GM23248 (cell line): Measurements from ENCODE around the gene ST6GAL1.
"Not testable (repeated sequence)": the region's sequence is repeated elsewhere in the genome, so short reads cannot be mapped to it uniquely, and the experiment has no call there.

ENCODE experiments used
- EZH2 ChIP-seq: fragments of 200-600 bp; sonication (generic); IDR thresholded peaks from 2 replicates; pipeline ENCODE4 v1.6.1; 2018; ENCODE audit warnings: antibody characterized with exemption, mild to moderate bottlenecking; ENCODE audit not compliant: insufficient read depth, poor library complexity, severe bottlenecking
- EZH2phosphoT487 ChIP-seq: fragments of 200-600 bp; sonication (generic); IDR thresholded peaks from 2 replicates; pipeline ENCODE4 v1.6.1; 2018; ENCODE audit warnings: antibody characterized with exemption, moderate library complexity, mild to moderate bottlenecking, low read depth; ENCODE audit not compliant: insufficient read depth

DNA sequence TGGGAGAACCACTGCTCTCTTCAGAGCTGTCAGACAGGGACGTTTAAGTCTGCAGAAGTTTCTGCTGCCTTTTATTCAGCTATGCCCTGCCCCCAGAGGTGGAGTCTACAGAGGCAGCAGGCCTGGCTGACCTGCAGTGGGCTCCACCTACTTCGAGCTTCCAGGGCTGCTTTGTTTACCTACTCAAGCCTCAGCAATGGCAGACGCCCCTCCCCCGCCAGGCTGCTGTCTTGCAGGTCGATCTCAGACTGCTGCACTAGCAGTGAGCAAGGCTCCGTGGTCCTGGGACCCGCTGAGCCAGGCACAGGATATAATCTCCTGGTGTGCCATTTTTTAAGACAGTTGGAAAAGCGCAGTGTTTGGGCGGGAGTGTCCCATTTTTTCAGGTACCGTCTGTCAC is 127.5 kb downstream of the ST6GAL1 start:
- not testable (repeated sequence) for TF ChIP-seq EZH2, EZH2phosphoT487
